Measurements from ENCODE around the gene ABCC8.

- TF ChIP-seq, protein P1, sequence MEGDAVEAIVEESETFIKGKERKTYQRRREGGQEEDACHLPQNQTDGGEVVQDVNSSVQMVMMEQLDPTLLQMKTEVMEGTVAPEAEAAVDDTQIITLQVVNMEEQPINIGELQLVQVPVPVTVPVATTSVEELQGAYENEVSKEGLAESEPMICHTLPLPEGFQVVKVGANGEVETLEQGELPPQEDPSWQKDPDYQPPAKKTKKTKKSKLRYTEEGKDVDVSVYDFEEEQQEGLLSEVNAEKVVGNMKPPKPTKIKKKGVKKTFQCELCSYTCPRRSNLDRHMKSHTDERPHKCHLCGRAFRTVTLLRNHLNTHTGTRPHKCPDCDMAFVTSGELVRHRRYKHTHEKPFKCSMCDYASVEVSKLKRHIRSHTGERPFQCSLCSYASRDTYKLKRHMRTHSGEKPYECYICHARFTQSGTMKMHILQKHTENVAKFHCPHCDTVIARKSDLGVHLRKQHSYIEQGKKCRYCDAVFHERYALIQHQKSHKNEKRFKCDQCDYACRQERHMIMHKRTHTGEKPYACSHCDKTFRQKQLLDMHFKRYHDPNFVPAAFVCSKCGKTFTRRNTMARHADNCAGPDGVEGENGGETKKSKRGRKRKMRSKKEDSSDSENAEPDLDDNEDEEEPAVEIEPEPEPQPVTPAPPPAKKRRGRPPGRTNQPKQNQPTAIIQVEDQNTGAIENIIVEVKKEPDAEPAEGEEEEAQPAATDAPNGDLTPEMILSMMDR (IDR thresholded peaks at IDR 0.05): no peak
- TF ChIP-seq POLR2AphosphoS5 (IDR thresholded peaks at IDR 0.05): no peak
Observed at GRCh38 chr11:17353821-17354600, 122.6 kb downstream of the ABCC8 start.
